HG02571 (cell line): ENCODE measurements around the gene ZNF197.
"Not testable (repeated sequence)": the region's sequence is repeated elsewhere in the genome, so short reads cannot be mapped to it uniquely, and the experiment has no call there.

Experiments used
- ATAC-seq: cut with Tn5 transposase; IDR thresholded peaks from one replicate; pipeline ENCODE4 v1.9.1; 2021; ENCODE audit warnings: mild to moderate bottlenecking, moderate library complexity; ENCODE audit not compliant: unreplicated experiment

The ZNF197 gene

DNA sequence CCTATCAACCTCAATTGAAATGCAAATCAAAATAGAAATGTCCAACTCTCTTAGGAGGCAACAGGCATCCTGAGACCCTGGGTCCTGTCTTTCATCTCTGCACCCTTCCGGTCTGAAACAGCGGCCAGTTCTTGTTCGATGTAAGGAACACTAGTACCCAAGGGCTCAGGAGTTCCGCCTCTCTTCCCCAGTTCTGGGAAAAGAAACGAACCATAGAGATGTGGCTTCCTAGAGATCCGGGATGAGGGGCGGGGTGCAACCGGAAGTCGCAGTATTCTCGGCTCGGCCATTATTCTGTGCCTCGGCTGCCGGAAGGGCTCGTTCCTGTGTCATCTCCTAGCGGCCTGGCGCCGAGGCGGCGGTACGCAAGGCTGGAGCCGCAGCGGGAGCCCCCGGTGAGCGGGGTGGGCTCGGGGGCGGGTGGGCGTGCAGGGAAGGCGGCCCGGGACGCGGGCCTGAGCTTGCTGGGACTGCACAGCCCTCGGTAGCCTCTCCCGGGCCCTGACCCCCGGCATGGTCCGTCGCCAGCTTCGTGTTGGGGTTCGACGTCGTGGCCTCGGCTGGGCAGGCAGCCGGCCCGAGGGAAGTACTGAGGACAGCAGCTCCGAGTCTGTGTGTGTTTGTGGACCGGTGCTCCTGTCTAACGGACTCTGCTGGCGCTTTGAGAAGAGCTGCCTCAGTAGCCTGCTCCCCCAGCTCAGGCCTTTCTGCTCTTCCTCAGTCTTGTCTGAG lies at the start of gene ZNF197:
Gene ZNF197 (plus strand): TSS at position 288 of the 732 bp plus-strand sequence. CDS start 4,119 bp downstream, outside the sequence.
- peak; percentile 97 for ATAC-seq

DNA sequence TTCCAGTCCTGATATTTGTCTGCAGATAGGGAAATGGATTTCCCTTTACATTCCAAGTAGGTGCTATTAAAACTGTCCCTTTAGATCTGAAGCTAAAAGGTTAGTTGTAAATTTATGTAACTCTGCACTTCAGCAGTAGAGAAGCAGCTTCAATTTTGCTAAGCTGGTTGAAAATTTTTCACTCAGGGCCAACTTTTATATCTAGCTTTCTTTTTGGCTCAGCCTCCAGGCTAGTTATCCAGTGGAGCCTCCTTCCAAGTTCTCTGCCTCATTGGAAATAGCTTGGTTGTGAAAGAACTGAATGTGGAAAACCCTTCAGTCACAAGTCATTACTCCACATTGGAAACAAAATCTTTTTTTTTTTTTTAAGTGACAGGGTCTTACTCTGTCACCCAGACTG lies 48.2 kb upstream of the ZNF197 start:
- no peak for ATAC-seq

DNA sequence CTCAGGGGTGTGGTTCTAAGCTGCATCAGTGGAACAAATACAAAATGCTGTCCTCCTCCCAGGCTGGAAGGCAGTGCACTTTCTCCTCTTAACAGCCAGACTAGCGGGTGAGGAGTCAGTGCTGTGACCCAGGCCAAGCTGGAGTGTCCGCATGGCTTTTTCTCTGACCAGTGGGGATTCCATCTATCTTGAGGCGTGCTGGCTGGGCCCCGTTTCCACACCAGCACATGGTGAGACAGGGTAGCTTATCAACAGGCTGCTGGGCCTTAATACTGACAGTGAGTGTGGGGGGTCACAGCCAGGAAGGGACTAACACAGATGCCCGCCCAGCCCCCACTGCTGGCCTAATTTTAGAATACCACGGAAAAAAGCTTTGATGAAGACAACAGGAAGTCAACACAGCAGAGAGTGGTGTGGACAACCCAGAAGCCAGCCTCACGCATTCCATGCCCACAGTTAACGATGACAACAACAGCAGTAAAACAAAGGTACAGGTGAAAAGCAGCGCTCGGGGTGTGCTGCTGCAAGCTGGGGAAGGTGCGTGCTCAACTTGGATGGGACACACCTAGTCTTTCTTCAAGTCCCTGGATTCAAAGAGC lies 47.4 kb upstream of the ZNF197 start:
- not testable (repeated sequence) for ATAC-seq

DNA sequence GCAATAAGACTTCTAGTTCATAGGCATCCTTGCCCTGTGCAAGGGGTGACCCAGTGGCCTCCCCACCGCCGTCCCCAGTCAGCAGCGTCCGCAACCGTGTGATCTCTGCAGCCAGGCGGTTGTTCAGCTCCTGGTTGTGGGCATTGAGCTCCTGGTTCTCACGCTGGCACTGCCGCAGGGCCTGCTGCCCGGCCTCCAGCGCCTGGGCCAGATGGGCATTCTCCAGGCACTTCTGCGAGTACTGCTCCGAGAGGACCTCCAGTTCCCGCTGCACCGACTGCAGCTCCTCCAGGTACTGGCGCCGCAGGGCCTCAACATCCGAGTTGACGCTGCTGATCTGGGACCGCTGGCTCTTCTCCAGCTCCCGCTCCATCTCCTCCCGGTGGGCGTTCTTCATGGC lies 46.5 kb upstream of the ZNF197 start:
- not testable (repeated sequence) for ATAC-seq

DNA sequence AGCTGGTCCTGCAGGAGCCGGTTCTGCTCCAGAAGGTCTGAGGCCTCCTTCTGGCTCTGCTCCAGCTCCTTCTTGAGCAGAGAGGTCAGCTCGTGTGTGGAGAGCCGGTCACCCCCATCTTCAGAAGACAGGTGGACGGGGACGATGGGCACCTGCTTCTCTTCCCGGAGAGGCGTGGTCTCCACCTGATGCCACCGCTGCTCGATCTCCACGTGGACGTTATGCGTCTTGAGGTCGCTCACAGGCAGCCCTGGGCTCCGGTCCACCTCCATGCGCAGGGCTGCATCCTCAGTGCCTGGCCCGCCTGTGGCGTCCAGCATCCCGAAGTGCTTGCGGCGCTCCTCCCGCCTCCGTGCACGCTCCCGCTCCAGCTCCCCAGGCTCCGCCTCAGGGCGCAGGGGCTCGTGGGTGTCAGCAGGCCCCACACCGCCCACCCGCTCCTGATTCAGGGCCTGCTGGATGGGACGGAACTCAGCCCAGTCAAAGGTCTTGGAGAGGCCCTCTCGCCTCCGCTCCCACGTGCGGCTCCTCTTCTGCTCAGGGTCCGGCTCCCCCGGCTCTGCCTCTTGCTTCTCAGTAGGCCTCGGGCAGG lies 45.8 kb upstream of the ZNF197 start:
- not testable (repeated sequence) for ATAC-seq

DNA sequence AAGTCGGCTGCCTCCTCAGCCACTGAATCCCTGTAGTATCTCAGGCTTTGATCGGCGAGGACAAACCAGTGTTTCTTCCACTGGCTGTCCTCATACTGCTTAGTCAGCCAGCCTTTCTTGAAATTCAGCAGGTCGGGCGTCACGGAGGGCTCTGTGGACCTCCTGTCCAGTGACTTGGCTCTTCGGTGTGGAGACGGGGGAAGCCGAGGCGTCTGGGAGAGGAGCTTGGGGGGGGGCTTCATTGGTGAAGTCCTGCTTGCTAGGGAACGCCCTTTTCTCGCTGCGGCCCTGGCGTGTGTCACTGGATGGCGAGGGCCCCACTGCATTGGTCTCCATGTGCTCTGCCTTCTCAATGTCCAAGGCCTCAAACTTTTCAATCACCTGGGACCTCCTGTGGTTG lies 45.1 kb upstream of the ZNF197 start:
- ATAC-seq, result not testable (repeated sequence)

DNA sequence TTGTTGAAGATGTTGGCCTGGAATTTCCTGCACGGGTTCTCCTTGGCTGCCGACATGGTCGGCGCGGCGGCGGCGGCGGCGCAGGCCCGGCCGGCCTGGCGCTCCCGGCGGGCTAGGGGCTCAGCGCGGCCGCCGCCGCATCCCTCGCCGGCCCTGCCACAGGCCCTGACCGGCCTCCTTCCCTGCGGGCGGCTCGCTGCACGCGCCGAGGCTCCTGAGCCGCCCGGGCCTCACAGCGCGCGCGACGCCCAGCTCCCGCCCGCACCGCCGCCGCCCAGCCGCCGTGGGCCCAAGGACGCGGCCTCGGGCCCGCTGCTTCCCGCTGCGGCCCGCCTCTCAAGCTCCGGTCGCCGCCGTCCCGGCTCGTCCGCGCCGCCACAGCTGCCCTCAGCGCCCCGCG lies 43.9 kb upstream of the ZNF197 start:
- ATAC-seq, result not testable (repeated sequence)

DNA sequence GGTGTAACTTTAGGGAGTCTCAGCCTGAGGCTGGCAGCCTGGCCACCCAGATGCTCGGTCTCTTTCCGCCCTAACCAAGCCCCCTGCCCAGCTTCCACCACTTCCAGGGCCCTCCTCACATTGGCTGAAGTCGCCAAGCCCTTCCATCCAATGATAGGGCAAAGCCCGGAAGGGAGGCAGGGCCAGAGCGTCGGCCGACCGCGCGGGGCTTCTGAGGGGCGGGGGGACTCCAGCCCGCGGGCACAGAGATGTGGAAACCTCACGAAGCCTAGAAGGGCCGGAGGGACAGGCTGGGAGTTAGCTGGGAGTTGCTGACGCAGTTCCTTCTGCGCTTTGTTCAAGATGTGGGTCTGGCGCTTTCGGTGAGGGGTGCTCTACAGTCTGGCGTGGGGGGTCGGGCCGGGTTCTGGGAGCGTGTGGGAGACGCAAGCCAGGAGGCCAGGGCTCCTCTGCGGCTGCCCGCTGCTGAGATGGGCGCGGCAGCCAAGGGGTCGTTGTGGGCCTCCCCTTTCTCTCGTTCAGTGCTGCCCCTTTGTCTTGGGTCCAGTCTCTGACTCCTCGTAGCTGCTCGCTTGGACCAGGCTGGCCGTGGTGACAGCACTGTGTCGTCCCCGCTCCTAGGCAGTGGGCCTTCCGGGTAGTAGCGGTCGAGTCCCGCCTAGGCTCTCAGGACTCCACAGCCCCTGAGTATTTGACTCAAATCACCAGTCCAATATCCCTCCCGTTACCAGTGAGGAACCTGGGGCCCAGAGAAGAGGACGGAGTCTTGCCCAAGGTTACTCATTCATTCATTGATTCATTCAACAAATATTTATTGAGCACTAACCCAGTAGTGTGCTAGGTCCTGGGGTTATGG lies 40.0 kb upstream of the ZNF197 start, which contains the start of gene ZNF660:
Gene ZNF660 (plus strand): TSS at position 319 of the 856 bp plus-strand sequence. CDS start 9,230 bp downstream, outside the sequence.
- ATAC-seq, result no peak

DNA sequence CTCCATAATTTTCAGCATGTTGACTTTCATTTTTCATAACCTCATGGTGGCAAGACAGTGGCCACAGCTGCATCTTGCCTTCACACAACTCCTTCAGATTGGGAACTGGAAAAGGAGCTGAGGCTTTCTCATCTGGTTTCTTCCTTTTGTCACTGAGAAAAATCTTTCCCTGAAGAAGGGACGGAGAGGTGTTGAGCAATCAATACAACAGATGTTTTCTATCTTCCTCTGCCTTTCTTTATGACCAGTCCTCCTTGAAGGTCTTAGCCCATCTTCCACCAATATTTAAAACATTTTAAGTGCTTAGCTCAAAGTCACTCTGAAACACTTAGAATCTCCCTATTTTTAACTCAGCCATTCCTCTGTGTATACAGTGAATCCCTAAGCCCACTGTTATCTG lies 28.2 kb upstream of the ZNF197 start:
- no peak for ATAC-seq

DNA sequence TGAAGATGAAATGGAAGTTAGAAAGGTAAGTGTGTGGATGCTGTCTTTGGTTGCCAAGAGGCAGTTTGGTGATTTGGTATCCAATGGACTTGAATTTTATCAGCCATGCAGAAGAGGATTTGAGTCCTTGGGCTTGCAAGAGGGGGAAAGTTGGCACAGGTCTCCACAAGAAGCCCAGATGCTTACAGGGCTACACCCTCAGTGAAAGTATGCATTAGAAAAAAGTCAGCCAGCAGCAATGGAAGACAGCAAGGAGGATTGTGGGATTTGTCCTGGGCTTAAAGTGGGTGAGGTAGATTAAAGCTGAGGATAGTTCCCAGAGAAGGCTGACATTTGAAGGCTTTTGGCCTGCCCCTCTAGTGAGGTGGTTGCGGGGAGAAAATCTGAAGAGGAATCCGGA lies 23.1 kb upstream of the ZNF197 start:
- ATAC-seq, result no peak

DNA sequence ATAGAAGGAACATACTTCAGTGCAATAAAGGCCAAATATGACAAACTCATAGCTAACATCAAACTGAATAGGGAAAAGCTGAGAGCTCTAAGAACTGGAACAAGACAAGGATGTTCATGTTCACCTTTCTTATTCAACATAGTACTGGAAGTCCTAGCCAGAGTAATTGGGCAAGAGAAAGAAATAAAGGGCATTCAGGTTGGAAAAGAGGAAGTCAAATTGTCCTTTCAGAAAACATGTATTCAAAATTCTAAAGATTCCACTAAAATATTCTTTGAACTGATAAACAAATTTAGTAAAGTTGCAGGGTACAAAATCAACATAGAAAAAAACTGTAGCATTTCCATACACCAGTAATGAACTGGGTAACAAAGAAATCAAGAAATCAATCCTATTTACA lies 12.2 kb upstream of the ZNF197 start:
- no peak for ATAC-seq

DNA sequence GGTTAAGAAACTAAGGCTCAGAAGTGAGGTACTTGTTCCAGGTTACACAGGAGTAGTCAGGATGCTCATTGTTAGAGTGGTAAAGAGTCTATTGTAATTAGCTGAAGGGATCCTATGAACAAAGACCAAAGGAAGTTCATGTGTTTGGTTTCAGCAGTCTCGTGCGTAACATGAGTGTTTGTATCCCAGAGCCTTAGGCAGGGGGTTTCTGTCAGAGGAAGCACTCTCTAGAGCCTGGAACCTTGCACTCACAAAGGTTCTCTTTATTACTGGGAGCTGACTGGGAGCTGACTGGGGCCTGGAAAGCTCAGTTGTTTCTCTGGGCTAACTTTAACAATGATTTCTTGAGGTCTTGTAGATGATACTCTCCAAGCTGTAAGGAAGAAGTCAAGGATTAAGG lies 3.9 kb downstream of the ZNF197 start:
- no peak for ATAC-seq

DNA sequence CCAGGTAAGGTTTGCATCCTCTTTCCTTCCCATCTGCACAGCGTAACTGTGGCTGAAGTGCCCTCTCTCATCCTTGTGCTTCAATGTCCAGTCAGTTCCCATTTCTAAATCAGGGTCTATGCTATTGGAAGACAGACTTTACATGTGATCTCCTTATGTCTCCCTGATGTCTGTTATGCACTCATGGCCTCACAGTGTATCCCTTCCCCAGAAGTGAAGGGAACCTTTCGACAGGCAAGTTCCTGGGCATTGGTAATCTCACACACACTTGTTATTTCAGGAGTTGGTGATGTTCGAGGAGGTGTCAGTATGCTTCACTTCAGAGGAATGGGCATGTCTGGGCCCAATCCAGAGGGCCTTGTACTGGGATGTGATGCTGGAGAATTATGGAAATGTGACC lies 7.4 kb downstream of the ZNF197 start:
- ATAC-seq, result no peak

DNA sequence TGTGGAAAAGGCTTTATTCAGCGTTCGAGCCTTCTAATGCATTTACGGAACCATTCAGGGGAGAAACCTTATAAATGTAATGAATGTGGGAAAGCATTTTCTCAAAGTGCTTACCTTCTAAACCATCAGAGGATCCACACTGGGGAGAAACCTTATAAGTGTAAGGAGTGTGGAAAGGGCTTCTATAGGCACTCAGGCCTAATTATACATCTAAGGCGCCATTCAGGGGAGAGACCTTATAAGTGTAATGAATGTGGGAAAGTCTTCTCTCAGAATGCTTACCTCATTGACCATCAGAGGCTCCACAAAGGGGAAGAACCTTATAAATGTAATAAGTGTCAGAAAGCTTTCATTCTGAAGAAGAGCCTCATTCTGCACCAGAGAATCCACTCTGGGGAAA lies 17.5 kb downstream of the ZNF197 start:
- ATAC-seq, result no peak

DNA sequence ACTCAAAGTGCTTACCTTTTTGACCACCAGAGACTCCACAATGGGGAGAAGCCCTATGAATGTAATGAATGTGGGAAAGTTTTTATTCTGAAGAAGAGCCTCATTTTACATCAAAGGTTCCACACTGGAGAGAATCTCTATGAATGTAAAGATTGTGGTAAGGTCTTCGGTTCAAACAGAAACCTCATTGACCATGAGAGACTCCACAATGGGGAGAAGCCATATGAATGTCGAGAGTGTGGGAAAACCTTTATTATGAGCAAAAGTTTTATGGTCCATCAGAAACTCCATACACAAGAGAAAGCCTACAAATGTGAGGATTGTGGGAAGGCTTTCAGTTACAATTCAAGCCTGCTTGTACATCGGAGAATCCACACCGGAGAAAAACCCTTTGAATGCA lies 18.2 kb downstream of the ZNF197 start:
- no peak for ATAC-seq

DNA sequence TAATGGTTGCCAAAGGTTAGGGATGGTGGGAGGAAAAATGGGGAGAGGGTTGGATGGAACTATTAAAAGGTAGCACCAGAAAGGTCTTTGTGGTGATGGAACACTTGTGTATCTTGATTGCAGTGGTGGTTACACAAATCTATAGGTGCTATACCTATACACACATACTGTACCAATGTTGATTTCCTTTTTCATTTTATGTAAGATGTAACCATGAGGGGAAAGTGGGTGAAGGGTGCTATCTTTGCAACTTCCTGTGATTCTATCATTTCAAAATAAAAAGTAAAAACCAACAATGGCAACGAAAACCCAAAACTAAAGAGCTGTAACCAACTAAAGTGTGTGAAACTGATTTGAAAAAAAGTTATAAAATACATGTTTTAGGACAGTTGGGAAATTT lies 22.9 kb downstream of the ZNF197 start:
- no peak for ATAC-seq

DNA sequence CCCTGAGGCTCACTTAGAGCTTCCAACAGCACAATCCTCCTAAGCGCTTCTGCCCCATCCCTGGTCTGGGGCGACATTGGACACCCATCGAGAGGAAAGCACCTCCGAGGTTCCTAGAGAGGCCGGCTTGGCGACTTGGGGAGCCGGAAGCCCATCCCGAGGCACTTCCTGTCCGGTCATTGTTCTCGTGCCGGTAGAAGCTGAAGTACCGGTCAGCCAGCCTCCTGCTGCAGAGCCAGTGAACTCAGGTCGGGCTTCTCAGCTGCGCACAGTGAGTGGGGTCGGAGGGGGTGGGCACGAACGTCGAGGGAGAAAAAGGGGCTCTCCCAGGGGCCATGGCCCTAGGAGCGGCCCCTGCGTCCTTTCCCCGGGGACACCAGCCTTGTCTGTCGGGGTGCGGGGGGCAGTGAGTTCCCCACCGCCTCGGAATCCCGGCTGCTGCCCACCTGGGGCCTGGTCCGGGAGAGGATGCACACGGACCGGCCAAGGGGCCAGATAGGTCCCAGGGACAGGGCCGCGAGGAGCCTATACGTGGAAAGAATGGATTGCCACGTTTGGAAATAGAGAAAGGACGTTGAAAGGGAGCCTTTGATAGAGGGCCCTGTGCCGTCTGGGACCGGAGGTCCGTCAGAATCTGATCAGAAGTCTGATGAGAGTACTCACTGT lies 23.9 kb downstream of the ZNF197 start, which contains the start of gene ZNF35:
Gene ZNF35 (plus strand): TSS at position 169 of the 666 bp plus-strand sequence. CDS start 2,336 bp downstream, outside the sequence.
- peak; percentile 96 for ATAC-seq

DNA sequence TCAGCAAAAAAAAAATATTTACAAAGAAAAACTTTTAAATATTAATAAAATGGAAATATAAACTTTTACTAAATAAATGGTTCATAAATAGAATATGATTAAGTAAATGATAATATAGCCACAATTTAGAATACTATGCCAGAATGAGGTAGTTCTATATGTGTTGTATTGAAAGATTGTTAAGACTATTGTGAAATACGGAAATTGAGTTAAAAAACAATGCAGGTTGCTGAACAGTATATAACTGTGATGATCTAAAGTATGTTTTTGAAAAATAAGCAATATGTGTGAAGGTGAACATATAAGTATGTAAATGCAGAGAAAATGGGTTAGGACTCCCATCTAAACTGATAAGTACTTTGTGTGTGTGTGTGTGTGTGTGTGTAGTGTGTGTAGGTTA lies 24.9 kb downstream of the ZNF197 start:
- no peak for ATAC-seq

DNA sequence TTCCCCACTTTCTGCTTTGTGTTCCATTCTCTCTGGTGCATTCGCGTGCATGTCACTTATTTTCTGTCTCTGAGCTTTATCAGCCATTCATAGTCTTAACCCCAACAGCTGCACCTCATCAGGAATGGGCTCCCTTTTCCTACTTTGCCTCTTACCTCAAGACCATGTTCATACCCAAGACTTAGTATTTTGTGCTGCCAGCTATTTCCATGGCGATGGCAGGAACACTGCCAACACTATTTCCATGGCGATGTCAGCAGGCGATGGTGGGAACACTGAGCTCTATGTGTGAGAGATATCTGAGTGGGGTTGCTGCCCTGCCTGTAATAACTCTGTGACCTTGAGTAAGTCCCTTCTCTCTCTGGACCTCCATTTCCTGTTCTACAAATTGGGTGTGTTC lies 29.2 kb downstream of the ZNF197 start:
- ATAC-seq, result no peak

DNA sequence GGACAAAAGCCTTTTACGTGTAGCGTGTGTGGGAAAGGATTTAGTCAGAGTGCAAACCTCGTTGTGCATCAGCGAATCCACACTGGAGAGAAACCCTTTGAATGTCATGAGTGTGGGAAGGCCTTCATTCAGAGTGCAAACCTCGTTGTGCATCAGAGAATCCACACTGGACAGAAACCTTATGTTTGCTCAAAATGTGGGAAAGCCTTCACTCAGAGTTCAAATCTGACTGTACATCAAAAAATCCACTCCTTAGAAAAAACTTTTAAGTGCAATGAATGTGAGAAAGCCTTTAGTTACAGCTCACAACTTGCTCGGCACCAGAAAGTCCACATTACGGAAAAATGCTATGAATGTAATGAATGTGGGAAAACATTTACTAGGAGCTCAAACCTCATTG lies 34.2 kb downstream of the ZNF197 start:
- ATAC-seq, result no peak

DNA sequence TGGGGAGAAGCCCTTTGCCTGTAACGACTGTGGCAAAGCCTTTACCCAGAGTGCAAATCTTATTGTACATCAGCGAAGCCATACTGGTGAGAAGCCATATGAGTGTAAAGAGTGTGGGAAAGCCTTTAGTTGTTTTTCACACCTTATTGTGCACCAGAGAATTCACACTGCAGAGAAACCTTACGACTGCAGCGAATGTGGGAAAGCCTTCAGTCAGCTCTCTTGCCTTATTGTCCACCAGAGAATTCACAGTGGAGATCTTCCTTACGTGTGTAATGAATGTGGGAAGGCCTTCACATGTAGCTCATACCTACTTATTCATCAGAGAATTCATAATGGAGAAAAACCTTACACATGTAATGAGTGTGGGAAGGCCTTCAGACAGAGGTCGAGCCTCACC lies 34.6 kb downstream of the ZNF197 start:
- ATAC-seq, result no peak
